OCI-LY3 (cell line): ENCODE results near the gene KRT85.

Experiments used
- CTCF ChIP-seq: fragments of 200-600, 300-600 bp; sonication (generic); IDR thresholded peaks from 2 replicates; pipeline ENCODE4 v1.5.1; 2014; ENCODE audit warnings: antibody characterized with exemption, low read length, low read depth
- EZH2phosphoT487 ChIP-seq: fragments of 200-600 bp; shearing (Covaris generic); IDR thresholded peaks from 2 replicates; pipeline ENCODE4 v1.6.1; 2018; ENCODE audit warnings: antibody characterized with exemption, mixed run types, low read depth

GRCh38 chr12:52331833-52332232 is 35.4 kb downstream of the KRT85 start:
- TF ChIP-seq EZH2phosphoT487 (no peak), CTCF (no peak)
